BJ (cell line): ENCODE results near the gene AADACL3. TPM values are rescaled to one million over a fixed set of nuclear protein-coding genes. Genes with fewer than 3 reads are reported as not detected.
"Not testable (repeated sequence)": the region's sequence is repeated elsewhere in the genome, so short reads cannot be mapped to it uniquely, and the experiment has no call there.

Experiments
- CTCF ChIA-PET: fragments of 350-600 bp; formaldehyde crosslinking; extraction: SDS; loops from one replicate; lab custom pipeline; 2021; ENCODE audit warnings: antibody characterized with exemption, inconsistent platforms; lab: Yijun Ruan, JAX
- POLR2A ChIA-PET: fragments of 300-600 bp; sonication (Branson Sonifier 250); formaldehyde crosslinking; extraction: SDS; loops from one replicate; lab custom pipeline; 2021; ENCODE audit warnings: antibody characterized with exemption; lab: Charles Lee
- DNase-seq: peaks from one replicate; pipeline ENCODE4 v3.0.0-alpha.2; 2011; ENCODE audit warnings: low read depth
- H3K27me3 ChIP-seq: 2 replicates; pipeline ENCODE4 v1.6.0; 2011; ENCODE audit warnings: low read length; ENCODE audit not compliant: control insufficient read depth, insufficient read depth
- H3K36me3 ChIP-seq: 2 replicates; pipeline ENCODE4 v1.5.1; 2011; ENCODE audit warnings: low read length; ENCODE audit not compliant: control insufficient read depth, insufficient read depth
- H3K4me3 ChIP-seq: 2 replicates; pipeline ENCODE4 v1.5.1; 2011; ENCODE audit warnings: low read depth, mild to moderate bottlenecking, control low read depth, low read length
- polyA plus RNA-seq: library from polyadenylated mRNA; depleted of rRNA; stranded (reverse); fragments of >200 nt; gene quantifications from 2 replicates; pipeline ENCODE4 v1.2.3, GENCODE V29; 2011
- TF ChIP-seq, protein P1 (sequence below): IDR thresholded peaks from 2 replicates; pipeline ENCODE4 v1.5.1; 2011; ENCODE audit warnings: low read depth, mild to moderate bottlenecking, control low read depth, inconsistent platforms, low read length, moderate library complexity; ENCODE audit not compliant: insufficient read depth

The AADACL3 gene
- polyA plus RNA-seq, 1 experiment: not detected

DNA sequence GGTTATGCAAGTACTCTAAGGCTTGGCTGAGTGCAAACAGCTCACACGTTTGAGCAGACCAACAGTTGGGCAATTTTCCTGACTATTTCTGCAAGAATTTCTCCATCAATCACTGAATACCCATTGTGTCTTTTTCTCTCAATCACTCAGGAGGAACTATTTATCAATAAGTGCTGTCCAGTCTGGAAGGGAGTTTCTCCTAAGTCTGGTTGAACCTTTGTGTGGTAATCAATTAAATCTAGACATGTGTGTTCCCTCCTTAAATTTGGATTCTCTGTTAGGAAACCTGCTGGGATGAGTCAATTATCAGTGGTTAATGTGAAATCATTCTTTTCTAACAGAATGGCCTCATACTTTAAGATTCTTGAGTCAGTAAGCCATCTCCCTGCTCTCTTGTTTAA, 6.8 kb upstream of the AADACL3 start:
- TF ChIP-seq, protein P1, sequence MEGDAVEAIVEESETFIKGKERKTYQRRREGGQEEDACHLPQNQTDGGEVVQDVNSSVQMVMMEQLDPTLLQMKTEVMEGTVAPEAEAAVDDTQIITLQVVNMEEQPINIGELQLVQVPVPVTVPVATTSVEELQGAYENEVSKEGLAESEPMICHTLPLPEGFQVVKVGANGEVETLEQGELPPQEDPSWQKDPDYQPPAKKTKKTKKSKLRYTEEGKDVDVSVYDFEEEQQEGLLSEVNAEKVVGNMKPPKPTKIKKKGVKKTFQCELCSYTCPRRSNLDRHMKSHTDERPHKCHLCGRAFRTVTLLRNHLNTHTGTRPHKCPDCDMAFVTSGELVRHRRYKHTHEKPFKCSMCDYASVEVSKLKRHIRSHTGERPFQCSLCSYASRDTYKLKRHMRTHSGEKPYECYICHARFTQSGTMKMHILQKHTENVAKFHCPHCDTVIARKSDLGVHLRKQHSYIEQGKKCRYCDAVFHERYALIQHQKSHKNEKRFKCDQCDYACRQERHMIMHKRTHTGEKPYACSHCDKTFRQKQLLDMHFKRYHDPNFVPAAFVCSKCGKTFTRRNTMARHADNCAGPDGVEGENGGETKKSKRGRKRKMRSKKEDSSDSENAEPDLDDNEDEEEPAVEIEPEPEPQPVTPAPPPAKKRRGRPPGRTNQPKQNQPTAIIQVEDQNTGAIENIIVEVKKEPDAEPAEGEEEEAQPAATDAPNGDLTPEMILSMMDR: no peak
- no peaks in the 10 kb centered on the region for H3K36me3 ChIP-seq
- ChIA-PET POLR2A (no interaction called here), CTCF (interaction anchor here (0.8 kb wide), 1 partner anchor 42 kb away, joined by 3 read pairs; no protein-coding TSS in a partner anchor)
- no peak overlapping the region for H3K4me3 ChIP-seq
- DNase-seq: no peak
- H3K27me3 ChIP-seq: no peaks in the 10 kb centered on the region

DNA sequence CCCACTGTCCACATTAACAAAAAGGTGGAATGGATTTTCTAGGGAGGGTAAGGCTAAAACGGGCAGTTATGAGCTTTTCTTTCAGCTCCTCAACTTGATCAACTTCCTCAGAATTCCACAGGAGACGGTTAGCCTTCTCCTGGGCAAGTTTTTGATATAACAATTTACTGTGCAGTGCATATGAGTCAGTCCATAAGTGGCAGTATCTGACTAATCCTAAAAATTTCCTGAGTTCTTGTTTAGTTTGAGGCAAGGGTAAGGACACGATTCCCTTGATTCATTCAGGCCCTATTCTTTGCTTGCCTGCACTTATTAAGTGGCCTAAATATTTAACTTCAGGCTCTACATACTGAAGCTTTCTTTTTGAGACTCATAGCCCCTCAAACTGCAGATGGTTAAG, 6.2 kb upstream of the AADACL3 start:
- H3K4me3 ChIP-seq: no peak overlapping the region
- no peaks in the 10 kb centered on the region for H3K27me3 ChIP-seq
- CTCF ChIA-PET: interaction anchor here (0.8 kb wide), 1 partner anchor 43 kb away, joined by 3 read pairs; no protein-coding TSS in a partner anchor
- POLR2A ChIA-PET: no interaction called here
- TF ChIP-seq, protein P1: no peak
- H3K36me3 ChIP-seq: no peaks in the 10 kb centered on the region
- DNase-seq: no peak

DNA sequence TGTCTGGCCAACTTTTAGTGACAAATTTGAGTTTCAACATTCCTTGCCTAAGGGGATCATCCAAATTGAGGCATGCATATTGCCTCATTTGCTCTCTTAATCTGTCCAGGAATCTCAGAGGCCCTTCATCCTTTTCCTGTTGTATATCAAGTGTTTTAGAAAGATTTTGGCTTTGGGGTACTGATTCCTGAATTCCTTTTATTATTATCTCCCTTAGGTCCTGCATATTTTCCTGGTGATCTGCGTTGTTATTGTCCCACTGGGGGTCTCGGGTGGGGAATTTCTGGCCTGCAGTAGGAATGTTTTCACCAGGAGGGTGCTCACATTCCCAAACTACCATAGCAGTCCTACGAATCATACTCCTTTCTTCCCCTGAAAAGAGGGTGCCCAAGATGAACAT, 4.4 kb upstream of the AADACL3 start:
- TF ChIP-seq, protein P1: no peak
- Histone ChIP-seq H3K4me3 (no peak overlapping the region), H3K36me3 (no peaks in the 10 kb centered on the region), H3K27me3 (no peaks in the 10 kb centered on the region)
- ChIA-PET POLR2A (no interaction called here), CTCF (no interaction called here)
- DNase-seq: peak; percentile 49

- POLR2A ChIA-PET: interaction anchor here (0.6 kb wide), 1 partner anchor 94 kb away, joined by 17 read pairs; the partner anchor contains the start of gene DHRS3
- no peak for DNase-seq
Measured at GRCh38 chr1:12712076-12712475, 3.8 kb upstream of the AADACL3 start.

DNA sequence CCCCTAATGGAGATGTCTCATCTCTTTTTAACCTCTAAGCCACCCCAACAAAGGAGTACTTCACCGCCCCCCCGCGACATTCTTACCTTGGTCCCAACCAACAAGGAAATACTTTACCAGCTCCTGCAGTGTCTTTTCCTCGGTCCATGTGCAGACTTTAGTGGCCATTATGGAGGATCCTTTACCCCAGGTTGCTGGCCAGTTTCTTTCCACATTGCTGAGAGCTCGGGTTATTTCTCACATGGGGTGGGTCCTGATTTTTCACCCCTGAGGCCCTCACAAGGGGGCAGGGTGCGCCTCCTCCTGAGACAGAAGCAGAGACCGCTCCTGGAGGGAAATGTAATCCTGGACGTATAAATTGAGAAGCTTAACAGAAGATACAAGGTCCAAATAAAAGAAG, 3.0 kb upstream of the AADACL3 start:
- ChIA-PET POLR2A (no interaction called here), CTCF (no interaction called here)
- Histone ChIP-seq H3K27me3 (no peaks in the 10 kb centered on the region), H3K36me3 (no peaks in the 10 kb centered on the region), H3K4me3 (no peak overlapping the region)
- TF ChIP-seq, protein P1: no peak
- no peak for DNase-seq

More at GRCh38 chr1:12712076-12712475, 3.8 kb upstream of the AADACL3 start:
- Histone ChIP-seq H3K36me3 (no peaks in the 10 kb centered on the region), H3K4me3 (no peak overlapping the region), H3K27me3 (no peaks in the 10 kb centered on the region)
- CTCF ChIA-PET: interaction anchor here (0.7 kb wide), 1 partner anchor 1276 kb away, joined by 3 read pairs; no protein-coding TSS in a partner anchor
- TF ChIP-seq, protein P1: no peak

DNA sequence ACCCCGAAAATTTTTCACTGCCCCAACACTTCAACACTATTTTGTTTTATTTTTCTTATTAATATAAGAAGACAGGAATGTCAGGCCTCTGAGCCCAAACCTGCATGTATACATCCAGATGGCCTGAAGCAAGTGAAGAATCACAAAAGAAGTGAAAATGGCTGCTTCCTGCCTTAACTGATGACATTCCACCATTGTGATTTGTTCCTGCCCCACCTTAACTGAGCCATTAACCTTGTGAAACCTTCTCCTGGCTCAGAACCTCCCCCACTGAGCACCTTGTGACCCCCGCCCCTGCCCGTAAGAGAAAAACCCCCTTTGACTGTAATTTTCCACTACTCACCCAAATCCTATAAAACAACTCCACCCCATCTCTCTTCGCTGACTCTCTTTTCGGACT, 2.3 kb upstream of the AADACL3 start:
- H3K4me3 ChIP-seq, H3K27me3 ChIP-seq, CTCF ChIA-PET, H3K36me3 ChIP-seq, DNase-seq, POLR2A ChIA-PET: not testable (repeated sequence)
